Vagina (tissue), 2 donors: ENCODE data around the gene KIAA0753.

ENCODE experiments used
- CTCF ChIP-seq, 3 experiments: fragments of 450-650 bp in 2 of 3; fragments of 200-600 bp in 1 of 3; sonication (generic) in 1 of 3; IDR thresholded peaks; one replicate each; pipeline ENCODE4 v1.5.1; 2017 to 2019; ENCODE audit warnings: antibody characterized with exemption in 3 of 3, mild to moderate bottlenecking in 2 of 3, moderate library complexity in 2 of 3
- POLR2A ChIP-seq, 2 donors: fragments of 450-650 bp; IDR thresholded peaks; one replicate each; pipeline ENCODE4 v1.6.1; 2017; ENCODE audit warnings: antibody characterized with exemption in 2 of 2, mild to moderate bottlenecking in 2 of 2, moderate library complexity in 2 of 2
- POLR2AphosphoS5 ChIP-seq, 2 donors: sonication (generic); formaldehyde crosslinking; IDR thresholded peaks; one replicate each; pipeline ENCODE4 v1.9.0; 2017; ENCODE audit warnings: antibody characterized with exemption in 2 of 2, mild to moderate bottlenecking in 2 of 2, low read depth in 1 of 2; ENCODE audit not compliant: insufficient read depth in 1 of 2

- TF ChIP-seq CTCF (IDR thresholded peaks at IDR 0.05) (no peak), POLR2AphosphoS5 (IDR thresholded peaks at IDR 0.05; ENCODE audit: insufficient read depth in 1 of 2, low read depth in 1 of 2) (no peak), POLR2A (IDR thresholded peaks at IDR 0.05) (no peak)
These were observed 42.8 kb downstream of the KIAA0753 start for GRCh38 chr17:6597727-6598126.
